Naive B cell (primary cell): ENCODE data around the gene COA3. TPM values are rescaled to one million over a fixed set of nuclear protein-coding genes. Genes with fewer than 3 reads are reported as not detected.
"Not testable (repeated sequence)": the region's sequence is repeated elsewhere in the genome, so short reads cannot be mapped to it uniquely, and the experiment has no call there.

Source experiments
- ATAC-seq, 2 donors: fragments of 150-1000 bp; cut with Tn5 transposase; 2 replicates each; pipeline ENCODE4 v1.10.0; 2021; ENCODE audit warnings: low read depth in 2 of 2, mild to moderate bottlenecking in 2 of 2, moderate library complexity in 2 of 2
- DNase-seq: peaks from one replicate; pipeline ENCODE4 v3.0.0; 2022
- H3K27ac Mint-ChIP-seq, 6 donors: one replicate each; pipeline ENCODE4 v1.8.0; 2020 to 2022; ENCODE audit warnings: mild to moderate bottlenecking in 6 of 6, mixed read lengths in 6 of 6, moderate library complexity in 5 of 6, inconsistent platforms in 2 of 6
- H3K27me3 Mint-ChIP-seq, 3 donors: one replicate each; pipeline ENCODE4 v1.8.0; 2021 to 2022; ENCODE audit warnings: mixed read lengths in 3 of 3, mild to moderate bottlenecking in 1 of 3
- H3K36me3 Mint-ChIP-seq, 2 donors: one replicate each; pipeline ENCODE4 v1.8.0; 2020 to 2022; ENCODE audit warnings: mixed read lengths in 2 of 2, inconsistent platforms in 1 of 2, mild to moderate bottlenecking in 1 of 2
- H3K4me1 Mint-ChIP-seq, 3 donors: one replicate each; pipeline ENCODE4 v1.8.0; 2020 to 2022; ENCODE audit warnings: mixed read lengths in 3 of 3, inconsistent platforms in 1 of 3, mild to moderate bottlenecking in 1 of 3, moderate library complexity in 1 of 3
- H3K4me3 Mint-ChIP-seq, 8 donors: one replicate each; pipeline ENCODE4 v1.8.0; 2020 to 2022; ENCODE audit warnings: mild to moderate bottlenecking in 8 of 8, mixed read lengths in 8 of 8, moderate library complexity in 8 of 8, inconsistent platforms in 2 of 8
- H3K9me3 Mint-ChIP-seq, 7 donors: one replicate each; pipeline ENCODE4 v1.8.0; 2020 to 2022; ENCODE audit warnings: mixed read lengths in 7 of 7, mild to moderate bottlenecking in 5 of 7, inconsistent platforms in 2 of 7, moderate library complexity in 1 of 7
- polyA plus RNA-seq, 6 donors: library from polyadenylated mRNA; unstranded; fragments of 300-500 nt; fragmentation: Illumina TruSeq; gene quantifications; one replicate each; pipeline ENCODE4 v1.2.3, GENCODE V29; 2021; ENCODE audit warnings: low read depth in 6 of 6

Gene COA3
- polyA plus RNA-seq, 6 donors from 2014 or later = 117 to 157 (median 133) TPM

GRCh38 chr17:42773290-42774035 lies 25.0 kb downstream of the COA3 start, which contains the start of gene VPS25:
Gene VPS25, plus strand, starts transcription at chr17:42773449. Its CDS starts 27 bp downstream, at chr17:42773476.
- ATAC-seq (peak; percentile 94 to 98), DNase-seq (peak; percentile 62)
- Mint-ChIP-seq H3K9me3 (peaks cover 0 to 4% (median 0%) of the 10 kb centered on the region in 7 donors), H3K36me3 (peaks cover 2 to 9% of the 10 kb centered on the region in 2 donors), H3K4me3 (peak within 1 kb of the TSS; percentile 95 to 100 (median 99)), H3K27me3 (peaks cover 0 to 5% (median 0%) of the 10 kb centered on the region in 3 donors), H3K27ac (peak within 1 kb of the TSS; percentile 98 to 99 (median 98)), H3K4me1 (peaks cover 19 to 35% (median 22%) of the 10 kb centered on the region in 3 donors)

DNA sequence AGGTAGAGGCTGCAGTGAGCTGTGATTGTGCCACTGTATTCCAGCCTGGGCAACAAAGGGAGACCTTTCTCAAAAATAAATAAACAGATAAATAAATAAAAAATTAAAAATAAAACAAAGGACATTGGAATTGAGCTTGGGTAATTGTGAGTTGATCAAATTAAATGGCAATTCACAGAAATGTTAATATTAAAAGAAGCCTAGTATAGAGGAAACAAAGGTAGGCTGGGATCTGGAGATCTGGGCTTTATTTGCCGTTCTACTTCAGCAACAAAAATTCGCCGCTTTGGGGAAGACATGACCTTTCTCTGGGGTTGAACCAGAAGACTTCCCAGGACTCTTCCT lies 25.6 kb downstream of the COA3 start:
- Mint-ChIP-seq H3K27me3 (peaks cover 2 to 11% (median 5%) of the 10 kb centered on the region in 3 donors), H3K9me3 (peaks cover 0 to 4% (median 0%) of the 10 kb centered on the region in 7 donors), H3K4me1 (peaks cover 19 to 35% (median 22%) of the 10 kb centered on the region in 3 donors), H3K4me3 (peak overlapping the region; percentile 95 to 100 (median 99)), H3K36me3 (peaks cover 0 to 3% of the 10 kb centered on the region in 2 donors), H3K27ac (peak overlapping the region; percentile 98 to 99 (median 98))
- no peak for DNase-seq
- ATAC-seq = peak in 1 of 2 donors; percentile 4

- H3K27ac Mint-ChIP-seq, H3K36me3 Mint-ChIP-seq, H3K9me3 Mint-ChIP-seq, H3K4me3 Mint-ChIP-seq, DNase-seq, ATAC-seq: not testable (repeated sequence)
- Mint-ChIP-seq H3K27me3 (peaks cover 13 to 31% (median 24%) of the 10 kb centered on the region in 3 donors), H3K4me1 (peaks cover 19 to 28% (median 22%) of the 10 kb centered on the region in 3 donors)
These were observed 28.5 kb downstream of the COA3 start for GRCh38 chr17:42769964-42770363.

- Mint-ChIP-seq H3K4me3 (peak overlapping the region in 2 of 8 donors; percentile 23 to 32), H3K27me3 (peaks cover 24 to 45% (median 32%) of the 10 kb centered on the region in 3 donors), H3K27ac (peak overlapping the region in 1 of 6 donors; percentile 44), H3K4me1 (peaks cover 7 to 13% (median 9%) of the 10 kb centered on the region in 3 donors)
- DNase-seq, ATAC-seq, H3K36me3 Mint-ChIP-seq, H3K9me3 Mint-ChIP-seq: not testable (repeated sequence)
These were observed 30.5 kb downstream of the COA3 start for GRCh38 chr17:42768006-42768405.

DNA sequence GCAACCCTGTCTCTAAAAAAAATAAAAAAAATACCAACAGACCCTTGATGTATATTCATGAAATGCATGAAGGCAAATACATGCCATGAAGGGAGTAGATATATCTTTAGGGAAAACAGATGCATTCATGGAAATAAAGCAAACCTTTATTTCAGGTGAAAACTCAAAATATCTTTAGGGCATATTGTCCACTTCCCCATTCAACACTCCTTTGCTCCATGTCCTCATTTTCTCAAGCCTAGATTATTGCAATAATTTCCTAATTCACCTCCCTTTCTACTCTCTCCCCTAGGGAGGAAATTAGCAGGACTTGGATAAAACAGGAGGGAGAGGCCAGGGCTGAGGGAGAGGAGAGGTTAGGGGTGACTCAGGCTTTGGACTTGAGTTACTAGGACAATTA lies 31.0 kb downstream of the COA3 start:
- no peak overlapping the region for H3K27ac Mint-ChIP-seq
- peaks cover 24 to 50% (median 37%) of the 10 kb centered on the region in 3 donors for H3K27me3 Mint-ChIP-seq
- peaks cover 0 to 4% (median 0%) of the 10 kb centered on the region in 7 donors for H3K9me3 Mint-ChIP-seq
- DNase-seq (no peak), ATAC-seq (no peak)
- no peaks in the 10 kb centered on the region for H3K36me3 Mint-ChIP-seq
- H3K4me1 Mint-ChIP-seq = peaks cover 6 to 9% (median 9%) of the 10 kb centered on the region in 3 donors
- H3K4me3 Mint-ChIP-seq = peak overlapping the region in 2 of 8 donors; percentile 32 to 57

- Mint-ChIP-seq H3K36me3 (no peaks in the 10 kb centered on the region), H3K9me3 (no peaks in the 10 kb centered on the region), H3K27ac (peak overlapping the region in 1 of 6 donors; percentile 66), H3K4me3 (no peak overlapping the region), H3K4me1 (peaks cover 6 to 9% (median 8%) of the 10 kb centered on the region in 3 donors), H3K27me3 (peaks cover 29 to 62% (median 49%) of the 10 kb centered on the region in 3 donors)
- ATAC-seq (no peak), DNase-seq (no peak)
These were observed 32.4 kb downstream of the COA3 start for GRCh38 chr17:42766124-42766523.

DNA sequence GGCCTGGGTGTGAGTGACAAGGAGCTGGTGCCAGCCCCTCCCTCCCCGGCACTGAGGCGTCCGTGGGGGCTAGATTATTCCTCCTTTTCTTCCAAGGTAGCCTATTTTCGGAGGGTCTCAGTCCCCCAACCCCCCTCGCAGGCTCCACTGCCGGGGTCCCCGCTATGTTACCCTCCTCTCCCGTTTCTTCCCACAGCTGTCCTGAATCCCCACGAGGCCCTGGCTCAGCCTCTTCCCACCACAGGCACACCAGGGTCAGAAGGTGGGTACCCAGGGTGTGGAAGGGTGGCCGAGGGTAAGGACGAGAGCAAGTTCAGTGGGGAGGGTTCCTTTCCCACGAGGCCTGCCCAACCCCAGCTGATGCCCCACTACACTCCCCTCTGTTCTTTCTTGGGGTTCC lies 36.9 kb downstream of the COA3 start:
- no peak for ATAC-seq
- no peak for DNase-seq
- H3K4me1 Mint-ChIP-seq = peaks cover 18 to 24% (median 19%) of the 10 kb centered on the region in 3 donors
- peak overlapping the region in 1 of 6 donors; percentile 79 for H3K27ac Mint-ChIP-seq
- H3K4me3 Mint-ChIP-seq = peak overlapping the region in 7 of 8 donors; percentile 35 to 86 (median 71)
- H3K27me3 Mint-ChIP-seq = peaks cover 27 to 68% (median 48%) of the 10 kb centered on the region in 3 donors
- H3K9me3 Mint-ChIP-seq = no peaks in the 10 kb centered on the region
- no peaks in the 10 kb centered on the region for H3K36me3 Mint-ChIP-seq

DNA sequence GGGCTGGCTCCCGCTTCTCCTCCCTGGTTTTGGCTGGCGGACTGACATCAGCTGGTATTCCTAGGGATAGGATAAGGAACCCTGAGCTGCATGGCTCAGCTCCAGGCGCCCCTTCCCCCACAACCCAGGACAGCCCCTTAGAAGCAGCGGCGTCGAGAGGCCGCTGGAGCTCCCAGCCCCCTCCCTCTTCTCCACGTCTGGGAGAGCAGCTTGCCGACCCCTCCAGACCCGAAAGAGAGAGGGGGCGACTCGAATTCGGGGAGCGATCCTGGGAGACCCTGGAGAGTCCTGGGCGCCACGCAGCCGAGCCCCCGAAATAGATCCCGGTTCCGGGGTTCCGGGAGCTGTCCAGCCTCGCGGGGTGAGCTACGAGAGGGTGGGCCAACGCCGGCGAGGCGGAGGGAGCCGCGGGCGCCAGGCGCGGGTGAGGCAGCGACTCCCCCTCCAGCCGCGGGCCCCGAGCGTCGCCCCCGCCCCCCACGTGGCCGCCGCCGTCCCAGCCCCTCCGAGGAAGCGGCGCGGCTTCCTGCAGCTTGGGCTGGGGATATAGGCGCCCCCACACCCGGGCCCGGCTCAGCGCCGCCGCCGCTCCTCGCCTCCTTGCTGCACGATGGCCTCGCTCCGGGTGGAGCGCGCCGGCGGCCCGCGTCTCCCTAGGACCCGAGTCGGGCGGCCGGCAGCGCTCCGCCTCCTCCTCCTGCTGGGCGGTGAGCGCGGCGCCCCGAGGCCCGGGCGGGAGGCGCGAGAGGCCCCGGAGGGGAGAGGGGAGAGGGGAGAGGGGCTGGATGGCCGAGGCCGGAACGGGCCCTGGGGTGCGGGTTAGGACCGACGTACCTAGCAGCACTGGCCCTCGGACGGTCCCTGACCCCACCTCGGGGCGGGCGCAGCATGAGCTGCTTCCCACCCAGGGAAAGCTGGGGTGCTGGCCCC lies 37.6 kb downstream of the COA3 start, which contains the start of gene RAMP2:
TSS of gene RAMP2 (plus strand) at position 576 of the 930 bp plus-strand sequence. CDS start at position 611, 35 bp downstream.
- H3K27me3 Mint-ChIP-seq = peaks cover 27 to 74% (median 50%) of the 10 kb centered on the region in 3 donors
- peaks cover 18 to 24% (median 19%) of the 10 kb centered on the region in 3 donors for H3K4me1 Mint-ChIP-seq
- ATAC-seq (peak; percentile 16 to 17), DNase-seq (no peak)
- no peaks in the 10 kb centered on the region for H3K9me3 Mint-ChIP-seq
- no peaks in the 10 kb centered on the region for H3K36me3 Mint-ChIP-seq
- peak within 1 kb of the TSS in 3 of 6 donors; percentile 79 to 88 (median 81) for H3K27ac Mint-ChIP-seq
- peak within 1 kb of the TSS; percentile 66 to 86 (median 77) for H3K4me3 Mint-ChIP-seq

GRCh38 chr17:42759982-42760651 lies 38.4 kb downstream of the COA3 start:
- H3K4me1 Mint-ChIP-seq = peaks cover 18 to 24% (median 19%) of the 10 kb centered on the region in 3 donors
- DNase-seq (peak; percentile 54), ATAC-seq (peak; percentile 87 to 88)
- no peaks in the 10 kb centered on the region for H3K9me3 Mint-ChIP-seq
- H3K4me3 Mint-ChIP-seq = peak overlapping the region; percentile 41 to 84 (median 77)
- no peaks in the 10 kb centered on the region for H3K36me3 Mint-ChIP-seq
- peak overlapping the region in 3 of 6 donors; percentile 69 to 88 (median 81) for H3K27ac Mint-ChIP-seq
- H3K27me3 Mint-ChIP-seq = peaks cover 25 to 68% (median 50%) of the 10 kb centered on the region in 3 donors

GRCh38 chr17:42754782-42755181 lies 43.7 kb downstream of the COA3 start:
- Mint-ChIP-seq H3K9me3 (no peaks in the 10 kb centered on the region), H3K4me3 (no peak overlapping the region), H3K4me1 (peaks cover 2 to 5% (median 3%) of the 10 kb centered on the region in 3 donors), H3K27ac (no peak overlapping the region), H3K36me3 (no peaks in the 10 kb centered on the region), H3K27me3 (peaks cover 23 to 47% (median 36%) of the 10 kb centered on the region in 3 donors)
- ATAC-seq (no peak), DNase-seq (no peak)

DNA sequence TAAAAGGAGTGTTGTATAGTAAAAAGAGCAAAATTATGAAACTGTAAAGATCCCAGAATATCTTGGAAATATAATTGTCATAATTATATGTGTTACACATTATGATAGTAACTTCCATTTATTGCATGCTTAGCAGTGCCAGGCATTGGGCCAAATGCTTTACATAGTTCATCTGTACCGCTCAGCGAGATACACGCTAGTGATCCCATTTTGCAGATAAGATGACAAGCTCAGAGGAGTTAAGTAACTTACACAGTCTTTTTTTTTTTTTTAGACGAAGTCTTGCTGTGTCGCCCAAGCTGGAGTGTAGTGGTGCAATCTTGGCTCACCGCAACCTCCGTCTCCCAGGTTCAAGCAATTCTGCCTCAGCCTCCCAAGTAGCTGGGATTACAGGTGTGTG lies 46.9 kb downstream of the COA3 start:
- H3K36me3 Mint-ChIP-seq = no peaks in the 10 kb centered on the region

GRCh38 chr17:42750739-42751344 lies 47.7 kb downstream of the COA3 start:
- Mint-ChIP-seq H3K9me3 (no peaks in the 10 kb centered on the region), H3K4me3 (no peak overlapping the region), H3K27me3 (peaks cover 31 to 39% (median 32%) of the 10 kb centered on the region in 3 donors), H3K4me1 (no peaks in the 10 kb centered on the region), H3K36me3 (no peaks in the 10 kb centered on the region), H3K27ac (no peak overlapping the region)
- no peak for DNase-seq
- ATAC-seq = no peak

More for the DNA sequence above, 46.9 kb downstream of the COA3 start:
- ATAC-seq (no peak), DNase-seq (no peak)
- Mint-ChIP-seq H3K4me3 (no peak overlapping the region), H3K9me3 (no peaks in the 10 kb centered on the region), H3K4me1 (no peaks in the 10 kb centered on the region), H3K27me3 (peaks cover 32 to 46% (median 36%) of the 10 kb centered on the region in 3 donors), H3K27ac (no peak overlapping the region)
